H1 (cell line): Measurements from ENCODE around the gene ACTR1B. TPM values are rescaled to one million over a fixed set of nuclear protein-coding genes. Genes with fewer than 3 reads are reported as not detected.

Source experiments
- BRCA1 ChIP-seq: IDR thresholded peaks from 2 replicates; pipeline ENCODE4 v1.6.1; 2012; ENCODE audit warnings: low read depth, low read length, improper control_type of control experiment
- EP300 ChIP-seq, 2 experiments: IDR thresholded peaks; 1 replicate in 1 of 2; 2 replicates in 1 of 2; pipeline ENCODE4 v1.6.1; 2011 to 2012; ENCODE audit warnings: low read depth in 2 of 2, low read length in 2 of 2, mild to moderate bottlenecking in 2 of 2, borderline replicate concordance in 1 of 2, inconsistent platforms in 1 of 2, moderate library complexity in 1 of 2
- GTF2F1 ChIP-seq: IDR thresholded peaks from 2 replicates; pipeline ENCODE4 v1.6.1; 2012; ENCODE audit warnings: low read depth, low read length, improper control_type of control experiment, borderline replicate concordance
- KDM4A ChIP-seq: IDR thresholded peaks from one replicate; pipeline ENCODE4 v1.7.1; 2012; ENCODE audit warnings: low read depth, mild to moderate bottlenecking, moderate library complexity, low read length, inconsistent platforms; ENCODE audit not compliant: severe bottlenecking
- RNF2 ChIP-seq: fragments of 200-900, 300-1000 bp; sonication (generic); IDR thresholded peaks from 2 replicates; pipeline ENCODE4 v1.7.1; 2016; ENCODE audit warnings: borderline replicate concordance, low read depth, mild to moderate bottlenecking, antibody characterized with exemption, low read length; ENCODE audit not compliant: poor library complexity, severe bottlenecking; ENCODE audit errors: missing control alignments
- SP1 ChIP-seq: IDR thresholded peaks from 2 replicates; pipeline ENCODE4 v1.6.1; 2011; ENCODE audit warnings: low read depth, low read length
- TCF12 ChIP-seq: IDR thresholded peaks from 2 replicates; pipeline ENCODE4 v1.6.1; 2011; ENCODE audit warnings: low read depth, mild to moderate bottlenecking, low read length
- YY1 ChIP-seq: IDR thresholded peaks from 2 replicates; pipeline ENCODE4 v1.6.1; 2011; ENCODE audit warnings: low read depth, mild to moderate bottlenecking, low read length
- polyA plus RNA-seq, 7 experiments: library from polyadenylated mRNA; depleted of rRNA in 3 of 7; stranded (reverse) in 5 of 7; unstranded in 2 of 7; fragments of >200 nt in 5 of 7; fragments of 200-250 nt in 2 of 7; gene quantifications; 1 replicate in 5 of 7; 2 replicates in 1 of 7; 4 replicates in 1 of 7; pipeline versions ENCODE4 v1.2.1 to v1.2.3, GENCODE V29; 2011 to 2013; ENCODE audit warnings: missing spikeins in 2 of 7, mixed read lengths in 2 of 7
- total RNA-seq: library from RNA; stranded (reverse); fragmentation: NEBNext Ultra II Directional; extraction: Animal tissue kit (Norgen Biotek cat#: 25700); gene quantifications from 2 replicates; pipeline ENCODE4 v1.2.1, GENCODE V29; 2021

ACTR1B gene
- total and polyA plus RNA-seq, 2 of the 8 experiments (the other 6 are each of a cell fraction or from before 2014, with no cell fraction given) = 40.7 to 56.0 TPM

DNA sequence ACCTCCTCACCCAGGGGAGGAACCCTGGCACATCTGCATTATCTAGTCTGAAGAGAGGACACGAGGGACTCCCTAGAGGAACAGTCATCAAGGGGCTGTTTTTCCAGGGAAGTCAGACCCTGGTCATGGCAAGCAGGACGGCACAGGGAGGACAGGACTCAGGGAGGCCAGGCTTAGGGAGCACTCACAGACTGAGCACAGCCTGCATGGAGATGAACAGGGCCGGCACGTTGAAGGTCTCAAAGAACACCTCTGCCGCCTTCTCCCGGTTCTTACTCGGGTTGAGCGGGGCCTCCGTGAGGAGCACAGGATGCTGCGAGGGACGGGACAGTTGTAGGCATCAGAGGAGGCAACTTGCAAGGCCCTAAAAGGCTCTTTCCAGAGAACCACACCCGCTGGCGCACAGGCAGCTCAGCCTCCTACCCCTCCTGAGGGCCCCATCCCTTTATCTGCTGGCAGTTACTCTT is 5.1 kb downstream of the ACTR1B start (continued):
- TF ChIP-seq TCF12 (no peak), GTF2F1 (no peak), YY1 (no peak), KDM4A (no peak), EP300 (IDR thresholded peaks at IDR 0.05; ENCODE audit: borderline replicate concordance in 1 of 2, low read depth in 2 of 2, low read length in 2 of 2) (no peak), RNF2 (no peak), BRCA1 (no peak), SP1 (no peak)
- TF ChIP-seq, all 59 proteins: peak for 0
